GM12878 (cell line): Measurements from ENCODE around the gene PUDP. TPM values are rescaled to one million over a fixed set of nuclear protein-coding genes. Genes with fewer than 3 reads are reported as not detected.
"Not testable (repeated sequence)": the region's sequence is repeated elsewhere in the genome, so short reads cannot be mapped to it uniquely, and the experiment has no call there.

ENCODE experiments used
- ATAC-seq: fragments of 200-7000 bp; cut with Tn5 transposase; 3 replicates; pipeline ENCODE4 v1.9.1; 2020; ENCODE audit warnings: mild to moderate bottlenecking, moderate library complexity
- BruUV-seq: library from RNA; stranded (reverse); fragments of 400-500 nt; replicated peaks from 2 replicates; lab custom pipeline; 2021; lab: Mats Ljungman, UMichigan
- CTCF ChIA-PET: fragments of 300-600 bp; sonication (Branson Sonifier 250); formaldehyde crosslinking; extraction: SDS; loops from one replicate; lab custom pipeline; 2021; ENCODE audit warnings: inconsistent platforms; lab: Yijun Ruan, JAX
- POLR2A ChIA-PET: fragments of 350-600 bp; formaldehyde crosslinking; extraction: SDS; loops from one replicate; lab custom pipeline; 2021; ENCODE audit warnings: inconsistent platforms; lab: Charles Lee
- RAD21 ChIA-PET: fragments of 300-600 bp; sonication (Branson Sonifier 250); formaldehyde crosslinking; loops from one replicate; lab custom pipeline; 2023; ENCODE audit warnings: antibody characterized with exemption; ENCODE audit not compliant: unreplicated experiment; lab: Charles Lee
- SMC1A ChIA-PET: fragments of 300-600 bp; sonication (Branson Sonifier 250); formaldehyde crosslinking; loops from one replicate; lab custom pipeline; 2023; ENCODE audit not compliant: unreplicated experiment, uncharacterized antibody; lab: Charles Lee
- DNase-seq: peaks from one replicate; pipeline ENCODE4 v3.0.0-alpha.2; 2011; ENCODE audit warnings: low read depth, low spot score
- FAIRE-seq: peaks from 3 replicates; lab custom pipeline; 2011; peaks lifted over from hg19 to GRCh38; lab: Jason Lieb, UNC
- H2AFZ ChIP-seq: 2 replicates; pipeline ENCODE4 v1.6.0; 2011; ENCODE audit warnings: low read depth, low read length, control low read depth; ENCODE audit not compliant: control insufficient read depth
- H3K27ac ChIP-seq: 2 replicates; pipeline ENCODE4 v1.5.1; 2011; ENCODE audit warnings: control low read depth; ENCODE audit not compliant: control insufficient read depth, insufficient read depth
- H3K27me3 ChIP-seq, 2 experiments: replicated peaks in 1 of 2; 2 replicates each; pipeline versions ENCODE4 v1.6.0 to v1.6.1; 2011; ENCODE audit warnings: low read length in 1 of 2; ENCODE audit not compliant: control insufficient read depth in 2 of 2, insufficient read depth in 2 of 2
- H3K36me3 ChIP-seq, 2 experiments: 2 replicates each; pipeline ENCODE4 v1.5.1; 2011; ENCODE audit warnings: low read length in 1 of 2; ENCODE audit not compliant: control insufficient read depth in 2 of 2, insufficient read depth in 2 of 2
- H3K4me1 ChIP-seq: 2 replicates; pipeline ENCODE4 v1.6.1; 2011; ENCODE audit warnings: mild to moderate bottlenecking, low read length, moderate library complexity, mixed read lengths; ENCODE audit not compliant: control insufficient read depth, insufficient read depth
- H3K4me2 ChIP-seq: 2 replicates; pipeline ENCODE4 v1.6.0; 2011; ENCODE audit warnings: control low read depth; ENCODE audit not compliant: control insufficient read depth, insufficient read depth
- H3K4me3 ChIP-seq: fragments of 200-600 bp; sonication (generic); 2 replicates; pipeline ENCODE4 v1.5.1; 2016
- H3K79me2 ChIP-seq: 2 replicates; pipeline ENCODE4 v1.6.0; 2011; ENCODE audit warnings: low read length; ENCODE audit not compliant: control insufficient read depth, insufficient read depth
- H3K9ac ChIP-seq: 2 replicates; pipeline ENCODE4 v1.8.0; 2011; ENCODE audit warnings: low read length, control low read depth, mixed read lengths; ENCODE audit not compliant: control insufficient read depth, insufficient read depth
- H3K9me3 ChIP-seq: replicated peaks from 3 replicates; pipeline ENCODE4 v1.5.1; 2011; ENCODE audit warnings: mild to moderate bottlenecking, low read length; ENCODE audit not compliant: control insufficient read depth, insufficient read depth
- H4K20me1 ChIP-seq: 2 replicates; pipeline ENCODE4 v1.6.0; 2011; ENCODE audit not compliant: control insufficient read depth, insufficient read depth
- BHLHE40 ChIP-seq, 2 experiments: fragments of 450-650 bp in 1 of 2; IDR thresholded peaks; 2 replicates each; pipeline ENCODE4 v1.6.1; 2011 to 2017; ENCODE audit warnings: low read depth in 2 of 2, borderline replicate concordance in 1 of 2, improper control_type of control experiment in 1 of 2, low read length in 1 of 2, mild to moderate bottlenecking in 1 of 2
- WGBS: methylation state at CpG from one replicate; pipeline ENCODE4 v1.1.6; 2016; ENCODE audit warnings: low lambda C conversion rate; ENCODE audit not compliant: insufficient replicate concordance, insufficient coverage; ENCODE audit errors: missing lambda C conversion rate; 5-methylcytosine and 5-hydroxymethylcytosine counted together
- in situ Hi-C: fragments of 300-500 bp; cut with MboI; formaldehyde crosslinking; loops from 9 replicates; pipeline ENCODE4 v1.14.3; 2018; ENCODE audit warnings: mixed read lengths
- intact Hi-C: fragments of 100-400 bp; cut with micrococcal nuclease; formaldehyde crosslinking; loops from one replicate; pipeline ENCODE4 v1.14.2; 2022; ENCODE audit not compliant: unreplicated experiment
- polyA plus RNA-seq, 11 experiments: library from polyadenylated mRNA; depleted of rRNA in 4 of 11; unstranded in 6 of 11; stranded (reverse) in 5 of 11; fragments of >200 nt; fragmentation: Nextera tagmentation in 4 of 11; fragmentation: Illumina TruSeq in 1 of 11; extraction: Ambion mirVana in 4 of 11; extraction: Trizol in 1 of 11; gene quantifications; 1 replicate in 1 of 11; 2 replicates in 10 of 11; pipeline versions ENCODE4 v1.2.1 to v1.2.3, GENCODE V29; 2011 to 2016; ENCODE audit warnings: inconsistent platforms in 2 of 11, missing spikeins in 2 of 11, low read depth in 1 of 11
- total RNA-seq, 4 experiments: library from RNA; depleted of rRNA in 3 of 4; stranded (reverse); fragments of >200 nt in 3 of 4; fragmentation: Illumina TruSeq in 1 of 4; extraction: Trizol in 1 of 4; gene quantifications; 2 replicates each; pipeline versions ENCODE4 v1.2.1 to v1.2.3, GENCODE V29; 2013 to 2021

Gene PUDP
- total and polyA plus RNA-seq, 10 of the 15 experiments (the other 5 are each of a cell fraction or from before 2014, with no cell fraction given) = 30.8 to 83.5 (median 61.7) TPM

DNA sequence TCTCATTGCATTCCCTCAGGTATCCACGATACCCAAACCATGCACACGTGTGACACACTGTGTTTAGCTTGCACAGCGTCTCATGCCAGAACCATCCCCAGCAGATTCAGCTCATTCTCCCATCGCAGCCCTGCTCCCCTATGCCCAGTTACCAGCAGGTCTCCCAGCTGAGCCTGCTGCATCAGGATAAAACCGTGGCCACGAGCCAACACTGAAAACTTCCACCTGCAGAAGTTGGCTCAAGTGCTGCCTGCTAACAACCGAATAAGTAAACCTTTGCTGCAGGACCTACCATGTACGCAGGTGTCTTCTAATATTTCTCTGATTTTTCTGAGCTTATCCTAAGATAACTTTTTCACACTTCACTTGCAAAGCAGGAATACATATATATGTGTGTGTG, 120.9 kb downstream of the PUDP start:
- H4K20me1 ChIP-seq = no peaks in the 10 kb centered on the region
- POLR2A ChIA-PET = no interaction called here
- no peak overlapping the region for H3K4me3 ChIP-seq
- H3K79me2 ChIP-seq = no peaks in the 10 kb centered on the region
- no peak overlapping the region for H3K27ac ChIP-seq
- no peak for ATAC-seq
- H3K4me1 ChIP-seq = no peaks in the 10 kb centered on the region
- H2AFZ ChIP-seq = no peak overlapping the region
- in situ Hi-C loops = no loop called here
- FAIRE-seq = no peak
- BruUV-seq = no TSS peak
- H3K36me3 ChIP-seq = no peaks in the 10 kb centered on the region
- CTCF ChIA-PET = no interaction called here
- WGBS = 97% methylated on average over 8 of the region's 8 CpGs
- H3K27me3 ChIP-seq = no peaks in the 10 kb centered on the region
- DNase-seq = no peak
- RAD21 ChIA-PET = no interaction called here
- SMC1A ChIA-PET = no interaction called here
- TF ChIP-seq BHLHE40 (IDR thresholded peaks at IDR 0.05; ENCODE audit: borderline replicate concordance in 1 of 2, low read depth in 2 of 2, low read length in 1 of 2) = no peak
- no peaks in the 10 kb centered on the region for H3K9me3 ChIP-seq
- intact Hi-C loops = no loop called here
- H3K4me2 ChIP-seq = no peak overlapping the region
- no peak overlapping the region for H3K9ac ChIP-seq

DNA sequence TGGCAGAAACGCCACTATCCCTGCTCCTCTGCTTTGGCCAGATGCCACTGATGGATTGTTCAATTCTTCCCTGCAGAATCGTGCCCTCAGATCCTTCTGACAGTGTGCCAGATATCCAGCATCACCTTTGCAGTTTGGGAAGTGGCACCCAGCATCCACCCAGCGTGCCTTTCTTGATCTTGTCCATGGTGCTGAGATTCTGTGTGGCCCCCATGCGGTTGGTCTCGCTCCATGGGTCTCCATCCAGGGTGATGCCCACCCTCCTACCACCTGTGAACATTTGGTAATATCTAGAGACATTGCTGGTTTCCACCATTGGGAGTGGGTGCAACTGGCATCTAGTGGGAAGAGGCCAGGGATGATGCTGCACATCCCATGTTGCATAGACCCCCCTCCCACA, 121.6 kb downstream of the PUDP start:
- intact Hi-C loops, H3K9ac ChIP-seq, H3K79me2 ChIP-seq, POLR2A ChIA-PET, H3K4me2 ChIP-seq, H3K9me3 ChIP-seq, H3K36me3 ChIP-seq, RAD21 ChIA-PET, in situ Hi-C loops, H3K4me3 ChIP-seq, BruUV-seq, ATAC-seq, H3K27me3 ChIP-seq, H3K27ac ChIP-seq, H4K20me1 ChIP-seq, H2AFZ ChIP-seq, CTCF ChIA-PET, SMC1A ChIA-PET, FAIRE-seq, H3K4me1 ChIP-seq, DNase-seq: not testable (repeated sequence)
- 65% methylated on average over 5 of the region's 5 CpGs for WGBS
